T-helper 1 cell treated with Interleukin-12 subunit alpha and Interleukin-12 subunit beta and Interleukin-4 antibody, amounts not matched to agents 30 μg/mL and 1 μg/mL, for 36 hours (primary cell): Measurements from ENCODE around the gene HSDL1.

Experiments
- H3K27ac Mint-ChIP-seq: one replicate; pipeline ENCODE4 v1.8.0; 2021; ENCODE audit warnings: mild to moderate bottlenecking, mixed read lengths
- H3K27me3 Mint-ChIP-seq: one replicate; pipeline ENCODE4 v1.8.0; 2021; ENCODE audit warnings: low read depth, mixed read lengths
- H3K36me3 Mint-ChIP-seq: one replicate; pipeline ENCODE4 v1.8.0; 2021; ENCODE audit warnings: low read depth, mixed read lengths
- H3K4me1 Mint-ChIP-seq: one replicate; pipeline ENCODE4 v1.8.0; 2021; ENCODE audit warnings: low read depth, mixed read lengths
- H3K4me3 Mint-ChIP-seq: one replicate; pipeline ENCODE4 v1.8.0; 2021; ENCODE audit warnings: mild to moderate bottlenecking, moderate library complexity, mixed read lengths
- H3K9me3 Mint-ChIP-seq: one replicate; pipeline ENCODE4 v1.8.0; 2021; ENCODE audit warnings: mixed read lengths

The HSDL1 gene

DNA sequence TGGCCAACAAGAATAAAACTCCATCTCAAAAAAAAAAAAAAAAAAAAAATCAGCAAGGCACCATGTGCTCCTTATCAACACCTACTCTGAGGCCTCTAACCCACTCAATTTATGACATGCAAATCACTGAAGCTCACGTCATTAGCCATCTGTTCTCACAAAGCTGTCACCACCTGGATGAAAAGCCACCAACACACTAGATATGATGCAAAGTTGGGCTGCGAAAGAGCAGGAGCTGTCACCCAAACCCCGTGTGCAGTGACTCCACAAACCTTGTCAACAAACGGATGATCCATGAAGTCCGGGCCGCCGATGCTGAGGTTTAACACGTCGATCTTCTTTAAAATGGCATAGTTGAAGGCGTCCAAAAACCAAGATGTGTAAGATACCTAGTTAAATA is 53.5 kb downstream of the HSDL1 start:
- Mint-ChIP-seq H3K4me1 (peaks cover 23% of the 10 kb centered on the region), H3K36me3 (peaks cover 57% of the 10 kb centered on the region), H3K27ac (no peak overlapping the region), H3K4me3 (no peak overlapping the region), H3K27me3 (no peaks in the 10 kb centered on the region), H3K9me3 (no peaks in the 10 kb centered on the region)

GRCh38 chr16:84090211-84090610 is 54.8 kb downstream of the HSDL1 start:
- H3K36me3 Mint-ChIP-seq, result peaks cover 54% of the 10 kb centered on the region
- peaks cover 29% of the 10 kb centered on the region for H3K4me1 Mint-ChIP-seq
- no peaks in the 10 kb centered on the region for H3K27me3 Mint-ChIP-seq
- H3K27ac Mint-ChIP-seq, result no peak overlapping the region
- no peak overlapping the region for H3K4me3 Mint-ChIP-seq
- H3K9me3 Mint-ChIP-seq, result no peaks in the 10 kb centered on the region

DNA sequence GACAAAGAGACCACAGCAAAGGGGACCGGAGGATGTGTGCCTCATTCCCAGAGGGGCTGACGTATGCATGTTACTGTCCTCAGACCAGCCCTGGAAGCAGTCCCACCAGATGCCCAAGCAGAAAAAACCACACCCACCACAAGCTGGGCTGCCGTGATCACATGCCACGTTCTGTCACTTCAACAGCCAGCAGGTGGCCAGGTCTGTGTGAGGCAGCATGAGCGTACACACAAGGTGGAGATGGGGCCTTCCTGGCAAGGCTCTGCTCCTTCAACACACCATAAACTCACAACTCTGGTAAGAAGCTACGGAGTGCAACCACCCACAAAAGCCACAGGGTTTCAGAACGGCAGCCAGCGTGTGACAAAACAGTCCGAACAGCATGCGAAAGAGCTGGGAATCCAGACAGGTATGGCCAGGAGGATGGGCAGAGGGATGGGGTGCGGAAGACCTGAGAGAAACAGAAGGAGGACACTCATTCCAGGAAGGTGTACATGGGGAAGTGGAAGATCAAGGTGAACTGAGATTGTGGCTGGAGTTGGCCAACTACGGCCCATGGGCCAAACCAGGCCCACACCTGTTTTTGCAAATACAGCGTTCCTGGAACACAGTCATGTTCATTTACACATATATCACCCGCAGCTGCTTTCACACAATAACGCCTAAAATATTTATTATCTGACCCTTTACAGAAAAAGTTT is 56.1 kb downstream of the HSDL1 start:
- Mint-ChIP-seq H3K4me1 (peaks cover 36% of the 10 kb centered on the region), H3K4me3 (peak overlapping the region; percentile 48), H3K27ac (peak overlapping the region; percentile 42), H3K36me3 (peaks cover 53% of the 10 kb centered on the region), H3K27me3 (no peaks in the 10 kb centered on the region), H3K9me3 (no peaks in the 10 kb centered on the region)

DNA sequence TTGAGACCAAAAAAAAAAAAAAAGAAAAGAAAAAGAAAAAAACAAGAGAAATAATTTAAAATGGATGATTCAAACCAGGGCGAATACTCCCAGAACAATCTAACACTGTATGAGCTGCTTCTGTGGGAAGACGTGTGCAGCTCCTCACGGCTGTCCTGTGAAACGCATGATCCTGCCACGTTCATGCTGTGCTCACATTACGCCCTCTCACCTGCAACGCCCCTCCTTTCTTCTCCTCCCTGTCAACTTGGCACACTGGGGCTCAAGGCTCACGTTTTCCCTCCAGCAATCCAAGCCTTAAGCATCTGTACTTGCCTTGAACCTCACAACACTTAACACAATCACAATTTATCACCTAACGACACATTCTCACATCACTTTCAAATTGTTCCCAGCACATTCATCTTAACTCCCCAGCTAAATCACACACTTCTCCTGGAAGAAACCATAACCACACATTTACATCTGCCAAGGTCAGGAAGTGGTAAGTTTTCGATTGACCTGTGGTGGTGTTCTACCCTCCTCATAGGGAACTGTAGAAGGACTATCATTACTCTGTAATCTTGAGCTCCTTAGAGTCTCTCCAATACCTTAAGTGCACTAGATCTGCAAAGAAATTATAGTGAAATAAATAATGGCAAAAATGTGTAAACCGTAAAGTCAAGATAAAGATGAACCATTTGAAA is 57.4 kb downstream of the HSDL1 start:
- no peaks in the 10 kb centered on the region for H3K9me3 Mint-ChIP-seq
- no peak overlapping the region for H3K27ac Mint-ChIP-seq
- peaks cover 46% of the 10 kb centered on the region for H3K36me3 Mint-ChIP-seq
- no peaks in the 10 kb centered on the region for H3K27me3 Mint-ChIP-seq
- peaks cover 36% of the 10 kb centered on the region for H3K4me1 Mint-ChIP-seq
- H3K4me3 Mint-ChIP-seq, result peak overlapping the region; percentile 5

GRCh38 chr16:84087001-84087400 is 58.0 kb downstream of the HSDL1 start:
- H3K4me3 Mint-ChIP-seq, result no peak overlapping the region
- peaks cover 45% of the 10 kb centered on the region for H3K36me3 Mint-ChIP-seq
- H3K27ac Mint-ChIP-seq, result no peak overlapping the region
- peaks cover 36% of the 10 kb centered on the region for H3K4me1 Mint-ChIP-seq
- no peaks in the 10 kb centered on the region for H3K27me3 Mint-ChIP-seq
- H3K9me3 Mint-ChIP-seq, result no peaks in the 10 kb centered on the region

- H3K4me3 Mint-ChIP-seq, result peak overlapping the region; percentile 9
- H3K36me3 Mint-ChIP-seq, result peaks cover 43% of the 10 kb centered on the region
- no peaks in the 10 kb centered on the region for H3K9me3 Mint-ChIP-seq
- no peak overlapping the region for H3K27ac Mint-ChIP-seq
- no peaks in the 10 kb centered on the region for H3K27me3 Mint-ChIP-seq
- peaks cover 36% of the 10 kb centered on the region for H3K4me1 Mint-ChIP-seq
Measured at GRCh38 chr16:84086341-84086740, 58.6 kb downstream of the HSDL1 start.

- Mint-ChIP-seq H3K27ac (no peak overlapping the region), H3K4me1 (peaks cover 36% of the 10 kb centered on the region), H3K36me3 (peaks cover 46% of the 10 kb centered on the region)
Measured at GRCh38 chr16:84085773-84086172, 59.2 kb downstream of the HSDL1 start.

DNA sequence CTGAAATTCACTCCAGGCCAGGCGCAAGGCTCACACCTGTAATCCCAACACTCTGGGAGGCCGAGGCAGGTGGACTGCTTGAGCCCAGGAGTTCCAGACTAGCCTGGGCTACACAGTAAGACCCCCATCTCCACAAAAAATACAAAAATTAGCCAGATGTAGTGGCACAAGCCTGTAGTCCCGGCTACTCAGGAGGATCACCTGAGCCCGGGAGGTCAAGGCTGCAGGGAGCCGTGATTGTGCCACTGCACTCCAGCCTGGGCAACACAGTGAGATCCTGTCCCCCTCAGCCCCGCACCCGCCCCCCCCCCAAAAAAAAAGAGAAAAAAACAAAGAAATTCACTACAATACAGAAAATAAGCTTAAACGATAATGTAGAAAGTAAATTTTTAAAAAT is 59.7 kb downstream of the HSDL1 start:
- Mint-ChIP-seq H3K36me3 (peaks cover 44% of the 10 kb centered on the region), H3K9me3 (no peaks in the 10 kb centered on the region), H3K4me3 (no peak overlapping the region), H3K4me1 (peaks cover 36% of the 10 kb centered on the region), H3K27me3 (no peaks in the 10 kb centered on the region), H3K27ac (no peak overlapping the region)

More at GRCh38 chr16:84085773-84086172, 59.2 kb downstream of the HSDL1 start:
- H3K4me3 Mint-ChIP-seq, result no peak overlapping the region
- no peaks in the 10 kb centered on the region for H3K27me3 Mint-ChIP-seq
- no peaks in the 10 kb centered on the region for H3K9me3 Mint-ChIP-seq

DNA sequence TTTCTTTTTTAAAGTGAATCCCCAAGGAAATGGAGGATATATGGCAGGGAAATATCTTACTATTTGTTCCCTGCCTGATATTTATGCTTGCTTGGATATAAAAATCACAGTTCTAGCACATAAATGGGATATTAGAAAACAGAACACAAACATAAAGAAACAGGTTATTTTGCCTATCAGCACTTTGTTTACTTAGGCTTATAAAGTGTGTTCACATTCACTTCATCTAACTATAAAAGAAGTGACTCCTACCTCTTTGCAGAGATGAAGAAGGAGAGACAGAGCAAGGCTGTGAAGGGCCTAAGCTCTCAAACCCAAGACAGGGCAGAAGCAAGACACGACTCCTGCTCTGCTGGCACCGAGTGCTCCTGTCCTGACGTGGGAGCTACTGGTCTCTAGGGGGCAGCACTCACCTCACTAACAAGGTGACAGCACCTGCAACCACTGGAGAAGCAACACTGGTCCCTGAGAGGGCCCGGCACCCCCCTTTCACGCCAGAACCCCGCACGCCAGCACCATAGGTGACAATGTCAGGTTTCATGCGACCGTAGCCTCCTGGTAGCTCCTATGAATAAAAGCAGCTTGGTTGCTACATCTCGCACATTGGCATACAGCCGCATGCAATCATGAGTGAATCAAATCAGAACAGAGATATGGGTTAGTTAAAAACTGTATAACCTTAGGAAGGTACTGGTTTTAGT is 60.3 kb downstream of the HSDL1 start:
- Mint-ChIP-seq H3K27ac (no peak overlapping the region), H3K9me3 (no peaks in the 10 kb centered on the region), H3K27me3 (no peaks in the 10 kb centered on the region), H3K36me3 (peaks cover 48% of the 10 kb centered on the region), H3K4me1 (peaks cover 38% of the 10 kb centered on the region), H3K4me3 (no peak overlapping the region)

- no peaks in the 10 kb centered on the region for H3K27me3 Mint-ChIP-seq
- H3K9me3 Mint-ChIP-seq, result no peaks in the 10 kb centered on the region
- H3K4me1 Mint-ChIP-seq, result peaks cover 25% of the 10 kb centered on the region
- no peak overlapping the region for H3K4me3 Mint-ChIP-seq
- H3K27ac Mint-ChIP-seq, result no peak overlapping the region
- H3K36me3 Mint-ChIP-seq, result peaks cover 46% of the 10 kb centered on the region
Measured at GRCh38 chr16:84082835-84083569, 62.0 kb downstream of the HSDL1 start.

DNA sequence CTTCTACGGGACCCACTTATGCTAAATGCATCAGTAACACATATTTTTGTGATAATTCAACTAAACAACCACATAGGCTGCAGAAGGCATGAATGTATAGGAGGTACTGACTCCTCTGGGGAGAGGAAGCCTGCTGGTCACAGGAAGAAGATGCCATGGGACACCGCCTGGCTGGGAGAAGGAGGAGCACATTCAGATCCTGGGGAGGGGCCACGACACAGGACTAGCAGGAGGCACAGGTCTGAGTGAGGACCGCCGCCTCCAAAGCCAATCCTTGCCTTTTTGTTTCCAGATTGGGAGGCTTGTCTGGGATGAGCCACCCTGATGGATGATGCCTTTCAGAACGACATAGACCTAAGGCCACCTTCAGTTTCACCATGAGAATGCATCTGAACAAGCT is 62.9 kb downstream of the HSDL1 start:
- H3K27ac Mint-ChIP-seq, result no peak overlapping the region
- H3K4me1 Mint-ChIP-seq, result peaks cover 20% of the 10 kb centered on the region
- no peaks in the 10 kb centered on the region for H3K9me3 Mint-ChIP-seq
- peaks cover 42% of the 10 kb centered on the region for H3K36me3 Mint-ChIP-seq
- no peak overlapping the region for H3K4me3 Mint-ChIP-seq
- no peaks in the 10 kb centered on the region for H3K27me3 Mint-ChIP-seq

DNA sequence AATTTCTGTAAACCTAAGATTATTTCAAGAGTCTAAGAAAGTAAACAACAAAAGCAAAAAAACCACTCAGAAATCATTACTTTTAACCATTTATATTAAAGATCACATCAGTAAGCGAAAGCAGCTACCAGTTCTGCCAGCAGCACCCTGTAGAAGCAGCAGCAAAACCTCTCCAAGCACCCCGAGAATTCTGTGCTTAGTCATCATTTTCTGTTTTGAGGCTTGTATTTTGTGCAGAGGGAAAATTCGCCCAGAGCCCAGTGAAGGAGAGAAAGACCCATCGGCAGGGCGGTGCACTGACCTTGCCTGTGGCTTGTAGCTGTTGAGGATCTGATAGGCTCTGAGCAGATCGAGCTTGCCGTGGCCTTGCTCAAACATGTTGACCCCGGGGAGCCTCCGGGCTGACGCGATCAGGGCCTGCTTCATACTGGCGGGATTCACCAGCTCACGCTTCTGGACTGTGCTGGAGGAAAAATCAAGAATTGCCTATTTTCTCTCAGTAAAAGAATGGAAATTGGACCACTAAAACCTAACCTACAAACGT is 63.5 kb downstream of the HSDL1 start:
- Mint-ChIP-seq H3K36me3 (peaks cover 38% of the 10 kb centered on the region), H3K9me3 (no peaks in the 10 kb centered on the region), H3K4me3 (no peak overlapping the region), H3K27ac (no peak overlapping the region), H3K27me3 (no peaks in the 10 kb centered on the region), H3K4me1 (peaks cover 17% of the 10 kb centered on the region)

GRCh38 chr16:84080813-84081212 is 64.2 kb downstream of the HSDL1 start:
- H3K27ac Mint-ChIP-seq, result no peak overlapping the region
- H3K4me1 Mint-ChIP-seq, result peaks cover 12% of the 10 kb centered on the region
- H3K9me3 Mint-ChIP-seq, result no peaks in the 10 kb centered on the region
- H3K36me3 Mint-ChIP-seq, result peaks cover 33% of the 10 kb centered on the region
- no peaks in the 10 kb centered on the region for H3K27me3 Mint-ChIP-seq
- H3K4me3 Mint-ChIP-seq, result no peak overlapping the region

GRCh38 chr16:84080378-84080777 is 64.6 kb downstream of the HSDL1 start:
- Mint-ChIP-seq H3K4me1 (peaks cover 11% of the 10 kb centered on the region), H3K36me3 (peaks cover 33% of the 10 kb centered on the region)

More at GRCh38 chr16:84080378-84080777, 64.6 kb downstream of the HSDL1 start:
- Mint-ChIP-seq H3K27me3 (no peaks in the 10 kb centered on the region), H3K9me3 (no peaks in the 10 kb centered on the region), H3K4me3 (no peak overlapping the region), H3K27ac (no peak overlapping the region)
